Hematopoietic multipotent progenitor cell (in vitro differentiated cells): ENCODE results near the gene CBX6. TPM values are rescaled to one million over a fixed set of nuclear protein-coding genes. Genes with fewer than 3 reads are reported as not detected.

Experiments
- DNase-seq, 3 donors: peaks; one replicate each; pipeline ENCODE4 v3.0.0-alpha.2; 2011 to 2015; ENCODE audit warnings: low read depth in 2 of 3, low spot score in 2 of 3
- total RNA-seq: library from RNA; depleted of rRNA; stranded (reverse); fragments of >200 nt; gene quantifications from one replicate; pipeline ENCODE4 v1.2.3, GENCODE V29; 2012

CBX6 gene
- total RNA-seq, 1 donor, result 15.6 TPM

- DNase-seq, result no peak
These were observed 2.7 kb upstream of the CBX6 start for GRCh38 chr22:38874529-38875222.

DNA sequence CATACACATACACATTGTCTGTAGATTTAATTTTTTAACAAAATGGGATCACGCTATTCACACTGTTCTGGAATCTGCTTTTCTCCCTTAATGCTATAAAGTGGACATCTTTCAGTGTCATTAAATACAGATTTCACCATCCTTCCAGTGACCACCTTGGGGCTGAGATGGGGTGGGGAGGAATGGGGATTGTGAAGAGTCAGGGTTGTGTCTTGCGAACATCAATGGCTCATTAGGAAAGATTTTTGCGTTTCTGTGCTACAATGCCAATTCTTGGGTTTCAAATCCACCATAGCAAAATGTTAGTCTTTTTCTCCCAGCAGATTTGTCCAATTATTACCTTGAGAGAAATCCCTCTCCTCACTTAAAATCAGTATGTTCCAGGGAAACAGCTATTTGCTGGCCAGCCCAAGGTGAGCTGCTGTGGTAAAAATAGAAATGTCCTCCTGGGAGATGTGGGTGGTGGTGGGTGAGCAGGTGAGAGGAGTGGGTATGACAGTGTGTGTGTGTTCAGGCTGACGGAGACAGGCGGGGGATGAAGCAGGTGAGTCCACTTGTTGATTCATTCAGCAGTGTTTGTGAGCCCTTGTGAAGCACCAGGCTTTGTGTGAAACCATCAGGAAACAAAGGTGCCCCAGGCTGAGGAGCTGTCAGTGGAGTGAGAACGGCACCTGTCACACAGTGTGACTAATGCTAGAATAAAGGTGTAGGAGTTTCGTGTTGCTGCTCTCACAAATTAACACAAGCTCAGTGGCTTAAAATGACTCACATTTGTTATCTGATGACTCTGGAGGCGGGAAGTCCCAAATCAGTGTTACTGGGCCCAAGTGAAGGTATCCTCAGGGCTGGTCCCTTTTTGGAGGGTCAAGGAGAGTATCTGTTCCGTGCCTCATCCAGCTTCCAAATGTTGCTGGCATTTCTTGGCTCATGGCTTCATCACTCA, 1.7 kb upstream of the CBX6 start:
- DNase-seq, result peak in 1 of 3 donors; percentile 24

GRCh38 chr22:38872831-38873248, 824 bp upstream of the CBX6 start:
- peak in 2 of 3 donors; percentile 16 to 22 for DNase-seq

DNA sequence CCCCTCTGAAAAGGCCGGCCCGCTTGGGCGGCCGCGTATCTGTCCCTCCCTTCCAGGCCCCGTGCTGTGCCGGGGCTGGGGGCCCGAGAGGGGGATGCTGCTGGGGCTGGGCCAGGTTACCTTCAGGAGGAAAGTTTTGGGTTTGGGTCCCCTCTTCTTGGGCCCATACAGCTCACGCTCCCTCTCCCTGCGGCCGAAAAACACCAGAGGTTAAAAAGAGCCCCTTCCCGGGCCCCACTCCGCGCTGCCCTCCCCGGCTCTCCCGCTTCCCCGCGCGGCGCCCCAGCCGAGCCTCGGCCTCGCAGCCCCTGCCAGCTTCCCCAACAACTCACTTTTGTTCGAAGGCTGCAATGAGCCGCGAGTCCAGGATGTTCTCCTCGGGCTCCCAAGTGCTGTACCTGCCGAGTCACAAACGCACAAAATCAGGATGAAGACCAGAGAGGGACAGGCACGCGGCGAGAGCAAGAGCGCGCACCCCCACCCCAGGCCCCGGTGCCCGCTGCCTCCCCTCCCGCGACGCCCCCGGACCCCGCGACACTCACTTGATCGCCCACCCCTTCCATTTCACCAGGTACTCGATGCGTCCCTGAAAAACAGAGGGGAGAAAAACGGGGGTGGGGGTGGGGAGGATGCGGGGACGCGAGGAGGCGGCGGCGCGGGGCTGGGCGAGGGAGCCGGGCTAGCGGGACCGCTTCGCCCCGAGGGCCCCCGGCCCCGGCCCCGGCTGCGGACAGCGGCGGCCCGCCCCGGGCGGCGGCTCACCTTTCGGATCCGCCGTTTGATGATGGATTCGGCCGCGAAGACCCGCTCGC, 450 bp downstream of the CBX6 start:
- DNase-seq, result peak in 2 of 3 donors; percentile 18

- DNase-seq, result no peak
These were observed 1.1 kb downstream of the CBX6 start for GRCh38 chr22:38870791-38871359.

DNA sequence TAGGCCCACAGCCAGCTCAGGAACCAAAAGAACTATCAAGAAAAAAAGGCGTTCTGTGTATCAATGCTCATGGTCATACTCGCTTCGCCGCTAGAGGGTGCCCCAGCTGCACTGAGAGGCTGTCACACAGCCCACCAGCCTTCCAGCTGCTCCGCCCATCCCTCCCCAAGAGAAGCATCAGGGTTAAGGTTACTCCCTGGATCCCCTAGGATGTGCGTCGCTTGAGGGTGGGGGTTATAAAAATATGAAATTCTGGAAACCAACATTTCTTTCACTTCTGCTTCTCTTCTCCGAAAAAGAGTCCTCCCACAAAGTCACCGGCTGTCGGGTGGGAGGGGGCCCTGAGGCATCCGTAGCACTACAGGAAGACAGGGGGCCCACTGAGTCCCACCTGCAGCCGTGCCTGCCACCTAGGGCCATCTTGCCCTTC, 1.7 kb downstream of the CBX6 start:
- peak; percentile 64 to 87 (median 81) for DNase-seq

GRCh38 chr22:38869663-38870062, 2.4 kb downstream of the CBX6 start:
- DNase-seq, result no peak

DNA sequence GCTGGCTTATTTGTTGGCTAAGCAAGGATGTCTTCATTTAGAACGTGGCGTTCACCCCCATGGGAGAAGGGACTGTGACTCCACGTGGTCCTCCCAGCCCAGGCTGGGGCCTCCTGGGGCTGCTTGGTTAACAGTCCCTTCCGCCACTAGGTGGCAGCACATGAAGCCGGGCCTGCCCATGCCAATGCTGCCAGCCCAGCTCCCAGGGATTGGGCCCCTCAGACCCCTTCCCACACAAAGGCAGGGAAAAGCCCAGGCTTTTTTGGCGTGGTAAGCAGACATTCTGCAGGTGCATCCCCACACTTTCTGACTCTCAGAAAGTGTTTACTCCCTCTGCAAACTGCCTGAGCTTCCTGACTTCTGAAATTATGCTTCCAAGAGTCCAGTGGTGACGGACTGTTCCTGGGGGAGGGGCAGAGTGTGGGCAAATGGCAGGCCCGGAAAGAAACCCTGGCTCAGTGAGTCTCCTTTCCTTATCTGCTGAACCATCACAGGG, 3.1 kb downstream of the CBX6 start:
- DNase-seq, result peak; percentile 66 to 80 (median 70)

- no peak for DNase-seq
These were observed 3.7 kb downstream of the CBX6 start for GRCh38 chr22:38868286-38868721.

DNA sequence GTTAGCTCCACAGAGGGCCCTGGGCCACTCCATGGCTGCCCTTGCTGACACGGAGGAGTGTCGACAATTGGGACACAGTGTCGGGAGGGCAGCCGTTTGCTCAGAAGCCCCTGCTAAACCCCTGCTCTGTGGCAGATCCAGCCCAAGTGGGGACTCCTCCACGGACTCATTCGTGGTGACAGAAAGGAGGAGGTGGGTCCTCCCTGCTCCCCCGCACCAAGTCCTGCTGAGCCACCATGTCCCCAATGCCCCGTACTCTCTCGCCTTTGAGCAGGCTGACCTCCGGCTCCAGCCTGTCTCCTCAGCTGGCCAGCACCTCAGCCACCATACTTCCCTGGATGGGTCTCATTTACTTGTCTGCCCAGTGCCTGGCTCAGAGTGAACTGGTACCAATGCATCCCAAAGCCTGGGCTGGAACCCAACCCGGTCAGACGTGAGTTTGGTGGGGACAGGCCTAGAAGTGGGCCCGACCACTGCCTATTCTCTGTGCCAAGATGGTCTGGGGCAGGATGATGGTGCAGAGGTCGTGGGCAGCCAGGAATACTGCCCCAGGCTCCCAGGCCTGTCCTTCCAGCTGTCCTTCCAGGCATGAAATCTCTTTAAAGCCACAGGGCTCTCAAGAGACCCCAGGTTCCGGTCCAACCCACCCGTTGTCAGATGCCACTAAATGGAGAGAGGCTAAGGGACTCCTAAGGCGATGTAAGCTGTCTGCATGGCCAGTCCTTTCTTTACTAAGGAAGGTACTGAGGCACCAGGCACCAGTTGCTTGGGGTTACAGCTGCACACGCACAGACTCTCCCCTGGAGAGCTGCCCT, 4.3 kb downstream of the CBX6 start:
- DNase-seq, result no peak

DNA sequence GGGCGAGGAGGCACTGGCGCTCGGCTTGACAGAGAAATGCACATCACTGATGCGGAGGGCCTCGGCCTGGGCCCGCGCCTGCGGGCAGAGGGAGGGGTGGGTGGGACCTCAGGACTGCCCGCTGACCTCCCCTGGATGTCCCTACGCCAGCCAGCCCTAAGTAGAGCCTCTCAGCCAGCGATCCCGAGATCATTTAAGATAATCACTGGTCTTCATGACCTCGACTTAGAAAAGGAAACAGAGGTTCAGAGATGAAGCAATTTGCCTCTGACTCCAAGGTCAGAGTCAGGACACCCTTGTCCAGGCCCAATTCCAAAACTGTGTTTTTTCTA, 4.9 kb downstream of the CBX6 start:
- DNase-seq, result no peak

DNA sequence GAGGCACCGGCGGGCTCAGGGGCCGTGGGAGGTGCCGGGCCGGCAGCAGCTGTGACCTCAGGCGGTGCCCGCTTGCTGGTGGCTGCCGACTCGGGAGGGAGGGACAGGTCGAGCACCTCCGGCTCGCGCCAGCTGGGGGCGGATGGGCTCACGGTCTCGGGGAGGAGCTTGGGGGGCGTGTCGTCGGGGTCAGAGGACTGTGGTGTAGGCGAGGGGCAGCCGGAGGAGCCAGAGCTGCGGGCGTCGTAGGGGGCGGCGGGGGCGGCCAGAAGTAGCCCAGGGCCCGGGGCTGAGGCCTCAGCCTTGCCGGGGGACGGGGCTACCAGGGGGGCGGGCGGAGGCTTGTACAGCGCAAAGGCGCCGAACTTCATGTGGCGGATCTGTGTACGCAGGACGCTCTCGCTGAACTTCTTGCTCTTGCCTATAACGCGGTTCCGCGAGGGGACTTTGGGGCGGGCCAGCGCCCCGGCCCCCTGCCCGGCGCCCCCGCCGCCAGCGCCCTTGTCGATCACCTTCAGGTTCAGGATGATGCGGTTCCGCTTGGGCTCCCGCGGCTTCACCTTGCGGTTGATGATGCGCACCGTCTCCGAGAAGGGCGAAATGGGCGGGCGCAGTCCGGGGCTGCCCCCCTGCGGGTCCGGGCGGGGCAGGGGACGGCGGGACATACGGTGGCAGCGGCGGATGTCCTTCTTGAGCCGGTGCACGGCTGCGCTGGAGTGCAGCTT, 5.5 kb downstream of the CBX6 start:
- no peak for DNase-seq

DNA sequence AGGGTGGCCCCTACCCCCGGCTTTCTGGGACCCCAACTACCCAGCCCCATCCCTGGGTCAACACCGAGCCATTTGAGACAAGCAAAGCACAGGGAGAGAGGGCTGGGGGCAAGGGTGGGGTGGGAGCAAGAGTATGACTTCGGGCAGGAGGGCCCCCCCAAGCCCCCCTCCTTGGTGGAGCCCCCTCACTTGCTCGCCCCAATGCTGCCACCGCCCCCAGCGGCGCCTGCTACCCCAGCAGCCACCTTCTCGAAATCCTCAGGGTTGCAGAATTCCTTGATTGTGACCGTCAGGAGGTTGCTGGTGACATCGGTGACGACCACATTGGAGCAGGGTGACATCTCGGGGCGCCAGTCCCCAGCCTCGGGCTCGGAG, 6.0 kb downstream of the CBX6 start:
- no peak for DNase-seq

- no peak for DNase-seq
These were observed 6.6 kb downstream of the CBX6 start for GRCh38 chr22:38865201-38866023.

DNA sequence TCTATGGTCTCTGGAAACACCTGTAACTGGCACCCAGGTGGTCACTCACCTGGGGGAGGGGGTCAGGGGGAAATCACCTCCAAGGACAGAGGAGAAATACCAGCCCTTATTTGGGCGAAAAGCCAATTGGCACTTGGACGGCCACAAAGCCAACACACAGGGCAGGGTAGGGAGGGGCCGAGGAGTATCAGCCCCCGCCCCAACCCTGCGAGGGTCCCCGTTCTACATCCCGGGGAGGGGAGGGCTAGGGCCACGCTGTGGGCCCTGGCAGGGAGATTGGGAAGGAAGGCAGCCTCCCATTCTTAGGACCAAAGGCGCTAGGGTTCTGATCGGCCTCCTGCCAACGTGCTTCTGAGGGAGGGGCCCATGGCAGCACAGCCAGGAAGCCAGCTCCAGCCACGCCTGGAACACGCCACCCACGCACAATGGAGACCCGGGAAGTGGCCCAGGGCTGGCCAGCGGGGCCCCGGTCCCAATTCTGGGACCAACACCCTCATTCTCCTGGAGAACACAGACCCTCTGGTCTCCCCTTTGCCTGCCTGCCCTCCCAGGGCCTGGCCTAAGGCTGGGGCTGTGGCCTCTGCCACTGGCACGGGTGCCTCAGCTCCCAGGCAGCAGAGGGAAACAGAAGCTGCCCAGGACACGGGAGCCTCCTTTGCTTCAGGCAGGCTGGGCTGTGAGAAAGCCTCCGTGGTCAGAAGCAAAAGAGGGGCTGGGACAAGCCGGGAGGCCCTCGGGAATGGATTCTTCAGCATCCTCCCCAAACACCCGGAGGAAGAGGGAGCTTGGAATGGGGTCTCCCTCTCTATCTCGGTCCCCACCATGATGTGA, 7.4 kb downstream of the CBX6 start:
- DNase-seq, result no peak

DNA sequence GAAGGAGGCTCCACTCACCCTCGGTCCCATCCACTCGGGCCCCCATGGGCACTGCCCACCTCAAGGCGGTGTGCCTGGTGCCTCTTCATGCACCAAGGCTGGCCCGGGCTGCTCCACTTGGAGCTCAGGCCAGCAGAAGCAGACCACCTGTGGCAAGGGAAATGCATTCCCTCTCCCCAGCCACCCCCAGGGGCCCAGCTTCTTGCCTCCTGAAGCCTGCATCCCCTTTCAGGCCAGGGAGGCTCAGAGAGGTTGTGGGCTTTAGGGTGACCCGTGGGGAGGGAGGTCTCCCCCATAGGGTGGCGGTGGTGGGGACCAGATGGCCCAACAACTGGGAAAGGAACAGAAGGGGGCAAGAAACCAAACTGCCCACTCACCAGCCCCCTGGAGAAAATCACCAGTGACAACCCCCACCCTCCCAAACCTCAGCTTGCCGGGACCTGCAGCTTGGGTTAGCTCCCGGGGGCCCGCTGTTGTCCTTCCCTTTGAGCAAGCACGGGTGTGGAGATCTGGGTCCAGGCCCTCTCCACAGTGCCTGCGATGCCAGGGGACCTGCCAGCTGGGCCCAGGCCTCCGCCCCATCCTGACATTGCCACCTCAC, 8.4 kb downstream of the CBX6 start:
- DNase-seq, result no peak
